Smooth muscle cell (in vitro differentiated cells): ENCODE measurements around the gene NTSR2. TPM values are rescaled to one million over a fixed set of nuclear protein-coding genes. Genes with fewer than 3 reads are reported as not detected.

Source experiments
- DNase-seq: peaks from one replicate; lab custom pipeline; 2025; ENCODE audit not compliant: unreplicated experiment; lab: John Stamatoyannopoulos, UW
- H2AFZ ChIP-seq: fragments of 200-600 bp; sonication (generic); 2 replicates; pipeline ENCODE4 v1.6.0; 2016; ENCODE audit warnings: antibody characterized with exemption, low read depth, mild to moderate bottlenecking
- H3F3A ChIP-seq: fragments of 200-600 bp; sonication (generic); 2 replicates; pipeline ENCODE4 v1.6.0; 2017; ENCODE audit warnings: antibody characterized with exemption, low read depth
- H3K27ac ChIP-seq: fragments of 200-600 bp; sonication (generic); 2 replicates; pipeline ENCODE4 v1.5.1; 2016; ENCODE audit warnings: low read depth, mild to moderate bottlenecking
- H3K27me3 ChIP-seq: fragments of 200-600 bp; sonication (generic); 2 replicates; pipeline ENCODE4 v1.6.1; 2016; ENCODE audit warnings: low read depth, mild to moderate bottlenecking
- H3K36me3 ChIP-seq: fragments of 200-600 bp; sonication (generic); 2 replicates; pipeline ENCODE4 v1.5.1; 2016; ENCODE audit warnings: low read depth
- H3K4me1 ChIP-seq: fragments of 200-600 bp; sonication (generic); 2 replicates; pipeline ENCODE4 v1.5.1; 2016; ENCODE audit warnings: low read depth
- H3K4me2 ChIP-seq: fragments of 200-600 bp; sonication (generic); 2 replicates; pipeline ENCODE4 v1.6.0; 2016; ENCODE audit warnings: mild to moderate bottlenecking
- H3K4me3 ChIP-seq: fragments of 200-600 bp; sonication (generic); 2 replicates; pipeline ENCODE4 v1.5.1; 2016; ENCODE audit warnings: mild to moderate bottlenecking
- H3K79me2 ChIP-seq: fragments of 200-600 bp; sonication (generic); 2 replicates; pipeline ENCODE4 v1.6.0; 2016; ENCODE audit warnings: low read depth, mild to moderate bottlenecking
- H3K9ac ChIP-seq: fragments of 200-600 bp; sonication (generic); 2 replicates; pipeline ENCODE4 v1.6.0; 2016; ENCODE audit warnings: low read depth
- H3K9me3 ChIP-seq: fragments of 200-600 bp; sonication (generic); replicated peaks from 2 replicates; pipeline ENCODE4 v1.5.1; 2016; ENCODE audit warnings: low read depth
- H4K20me1 ChIP-seq: fragments of 200-600 bp; sonication (generic); 2 replicates; pipeline ENCODE4 v1.6.0; 2016; ENCODE audit warnings: low read depth
- WGBS: methylation state at CpG from one replicate; pipeline ENCODE4 v1.1.7; 2016; ENCODE audit warnings: low lambda C conversion rate; 5-methylcytosine and 5-hydroxymethylcytosine counted together
- polyA plus RNA-seq: library from polyadenylated mRNA; unstranded; fragments of >200 nt; fragmentation: Nextera tagmentation; extraction: Ambion mirVana; gene quantifications from 2 replicates; pipeline ENCODE4 v1.2.1, GENCODE V29; 2016
- total RNA-seq: library from RNA; depleted of rRNA; stranded (reverse); fragments of >200 nt; gene quantifications from 2 replicates; pipeline ENCODE4 v1.2.3, GENCODE V29; 2014
- TF ChIP-seq, protein P1 (sequence below): fragments of 200-600 bp; sonication (generic); IDR thresholded peaks from 2 replicates; pipeline ENCODE4 v1.5.1; 2017; ENCODE audit warnings: borderline replicate concordance, mild to moderate bottlenecking, antibody characterized with exemption; ENCODE audit not compliant: insufficient read depth, poor library complexity, severe bottlenecking

NTSR2 gene
- total and polyA plus RNA-seq, 2 experiments from 2014 or later, result not detected

GRCh38 chr2:11712866-11713265, 42.9 kb upstream of the NTSR2 start:
- no peaks in the 10 kb centered on the region for H3K36me3 ChIP-seq
- H3K9ac ChIP-seq, result no peak overlapping the region
- 89% methylated on average over 2 of the region's 2 CpGs for WGBS
- H3K4me3 ChIP-seq, result no peak overlapping the region
- DNase-seq, result no peak
- no peak overlapping the region for H3K27ac ChIP-seq
- no peaks in the 10 kb centered on the region for H3K9me3 ChIP-seq
- H4K20me1 ChIP-seq, result no peaks in the 10 kb centered on the region
- H3K4me2 ChIP-seq, result no peak overlapping the region
- TF ChIP-seq, protein P1, sequence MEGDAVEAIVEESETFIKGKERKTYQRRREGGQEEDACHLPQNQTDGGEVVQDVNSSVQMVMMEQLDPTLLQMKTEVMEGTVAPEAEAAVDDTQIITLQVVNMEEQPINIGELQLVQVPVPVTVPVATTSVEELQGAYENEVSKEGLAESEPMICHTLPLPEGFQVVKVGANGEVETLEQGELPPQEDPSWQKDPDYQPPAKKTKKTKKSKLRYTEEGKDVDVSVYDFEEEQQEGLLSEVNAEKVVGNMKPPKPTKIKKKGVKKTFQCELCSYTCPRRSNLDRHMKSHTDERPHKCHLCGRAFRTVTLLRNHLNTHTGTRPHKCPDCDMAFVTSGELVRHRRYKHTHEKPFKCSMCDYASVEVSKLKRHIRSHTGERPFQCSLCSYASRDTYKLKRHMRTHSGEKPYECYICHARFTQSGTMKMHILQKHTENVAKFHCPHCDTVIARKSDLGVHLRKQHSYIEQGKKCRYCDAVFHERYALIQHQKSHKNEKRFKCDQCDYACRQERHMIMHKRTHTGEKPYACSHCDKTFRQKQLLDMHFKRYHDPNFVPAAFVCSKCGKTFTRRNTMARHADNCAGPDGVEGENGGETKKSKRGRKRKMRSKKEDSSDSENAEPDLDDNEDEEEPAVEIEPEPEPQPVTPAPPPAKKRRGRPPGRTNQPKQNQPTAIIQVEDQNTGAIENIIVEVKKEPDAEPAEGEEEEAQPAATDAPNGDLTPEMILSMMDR, result no peak
- H3F3A ChIP-seq, result no peaks in the 10 kb centered on the region
- H3K79me2 ChIP-seq, result no peaks in the 10 kb centered on the region
- no peaks in the 10 kb centered on the region for H3K4me1 ChIP-seq
- H3K27me3 ChIP-seq, result peaks cover under 1% of the 10 kb centered on the region
- no peak overlapping the region for H2AFZ ChIP-seq

DNA sequence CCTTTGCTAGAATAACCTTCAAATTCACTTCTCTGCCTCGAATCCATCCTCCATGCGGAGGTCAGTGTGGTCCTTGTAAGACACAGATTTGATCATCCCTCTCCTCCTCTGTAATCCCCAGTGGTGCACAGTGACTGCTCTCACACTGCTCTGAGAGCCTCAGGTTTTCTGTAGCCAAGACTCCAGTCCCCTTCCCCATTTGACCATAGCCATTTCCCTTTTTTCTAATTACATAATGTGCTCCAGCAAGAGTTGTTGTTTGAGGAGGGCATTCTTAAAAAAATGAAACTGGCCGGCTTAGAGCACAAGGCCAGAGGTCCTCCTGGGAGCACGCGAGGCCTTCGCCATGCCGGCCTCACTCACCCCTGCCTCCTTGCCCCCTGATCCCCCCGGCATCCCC, 41.8 kb upstream of the NTSR2 start:
- Histone ChIP-seq H3K36me3 (no peaks in the 10 kb centered on the region), H3K4me3 (no peak overlapping the region), H3F3A (no peaks in the 10 kb centered on the region), H3K27ac (no peak overlapping the region), H4K20me1 (no peaks in the 10 kb centered on the region), H3K9me3 (no peaks in the 10 kb centered on the region), H3K4me1 (no peaks in the 10 kb centered on the region), H3K79me2 (no peaks in the 10 kb centered on the region), H3K4me2 (no peak overlapping the region), H3K27me3 (no peaks in the 10 kb centered on the region), H3K9ac (no peak overlapping the region), H2AFZ (no peak overlapping the region)
- TF ChIP-seq, protein P1, result no peak
- WGBS, result 84% methylated on average over 8 of the region's 8 CpGs
- no peak for DNase-seq

- Histone ChIP-seq H3K36me3 (no peaks in the 10 kb centered on the region), H3K9ac (no peak overlapping the region), H3K4me1 (no peaks in the 10 kb centered on the region), H3K27ac (no peak overlapping the region), H3K4me2 (no peak overlapping the region), H3F3A (no peaks in the 10 kb centered on the region), H3K79me2 (no peaks in the 10 kb centered on the region), H3K4me3 (no peak overlapping the region), H3K9me3 (no peaks in the 10 kb centered on the region), H2AFZ (no peak overlapping the region), H3K27me3 (no peaks in the 10 kb centered on the region), H4K20me1 (no peaks in the 10 kb centered on the region)
- no peak for DNase-seq
- TF ChIP-seq, protein P1, result no peak
- 96% methylated on average over 1 of the region's 1 CpG for WGBS
Observed at GRCh38 chr2:11711354-11711716, 41.3 kb upstream of the NTSR2 start.

DNA sequence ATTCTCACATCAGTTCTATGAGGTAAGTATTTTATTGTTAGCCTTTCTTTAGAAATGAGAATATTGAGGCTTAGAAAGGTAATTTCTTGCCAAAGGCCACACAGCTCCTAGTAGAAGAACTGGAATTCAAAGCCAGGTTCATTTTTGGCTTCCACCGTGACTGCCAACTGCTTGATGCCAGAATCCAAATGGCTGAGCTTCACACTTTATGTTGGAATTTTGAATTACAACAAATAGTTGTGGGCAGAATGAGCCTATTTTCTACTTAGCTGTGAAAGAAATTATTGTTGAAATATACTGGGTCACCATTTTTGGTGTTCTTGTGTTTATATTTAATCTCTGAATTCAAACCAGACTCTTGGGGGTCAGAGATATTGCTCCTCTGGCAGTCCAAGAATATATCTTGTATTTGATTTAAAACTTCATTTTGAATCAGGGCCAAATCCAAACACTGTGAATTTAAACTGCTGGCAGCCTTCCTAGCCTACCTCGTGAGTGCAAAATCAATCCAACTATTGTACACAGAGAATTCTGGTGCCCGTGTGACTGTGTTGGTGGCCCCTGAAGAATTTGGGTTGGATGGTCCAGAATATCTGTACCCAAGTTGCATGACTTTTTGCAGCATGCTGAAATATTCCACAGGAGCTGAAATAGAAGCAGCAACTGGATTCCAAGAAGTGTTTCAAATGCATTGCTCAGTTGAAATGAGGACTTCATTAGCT, 40.8 kb upstream of the NTSR2 start:
- WGBS, result 94% methylated on average over 3 of the region's 3 CpGs
- DNase-seq, result no peak
- Histone ChIP-seq H3K79me2 (no peaks in the 10 kb centered on the region), H3K27me3 (no peaks in the 10 kb centered on the region), H3K4me3 (no peak overlapping the region), H3K4me1 (no peaks in the 10 kb centered on the region), H2AFZ (no peak overlapping the region), H3K9me3 (no peaks in the 10 kb centered on the region), H3K36me3 (no peaks in the 10 kb centered on the region), H4K20me1 (no peaks in the 10 kb centered on the region), H3F3A (no peaks in the 10 kb centered on the region), H3K4me2 (no peak overlapping the region), H3K27ac (no peak overlapping the region), H3K9ac (no peak overlapping the region)
- TF ChIP-seq, protein P1, result no peak
